Measurements from ENCODE around the gene IGDCC3. TPM values are rescaled to one million over a fixed set of nuclear protein-coding genes. Genes with fewer than 3 reads are reported as not detected.

Gene IGDCC3
- total RNA-seq, 4 donors from 2014 or later, result 0.82 to 5.5 TPM; not detected in 2

DNA sequence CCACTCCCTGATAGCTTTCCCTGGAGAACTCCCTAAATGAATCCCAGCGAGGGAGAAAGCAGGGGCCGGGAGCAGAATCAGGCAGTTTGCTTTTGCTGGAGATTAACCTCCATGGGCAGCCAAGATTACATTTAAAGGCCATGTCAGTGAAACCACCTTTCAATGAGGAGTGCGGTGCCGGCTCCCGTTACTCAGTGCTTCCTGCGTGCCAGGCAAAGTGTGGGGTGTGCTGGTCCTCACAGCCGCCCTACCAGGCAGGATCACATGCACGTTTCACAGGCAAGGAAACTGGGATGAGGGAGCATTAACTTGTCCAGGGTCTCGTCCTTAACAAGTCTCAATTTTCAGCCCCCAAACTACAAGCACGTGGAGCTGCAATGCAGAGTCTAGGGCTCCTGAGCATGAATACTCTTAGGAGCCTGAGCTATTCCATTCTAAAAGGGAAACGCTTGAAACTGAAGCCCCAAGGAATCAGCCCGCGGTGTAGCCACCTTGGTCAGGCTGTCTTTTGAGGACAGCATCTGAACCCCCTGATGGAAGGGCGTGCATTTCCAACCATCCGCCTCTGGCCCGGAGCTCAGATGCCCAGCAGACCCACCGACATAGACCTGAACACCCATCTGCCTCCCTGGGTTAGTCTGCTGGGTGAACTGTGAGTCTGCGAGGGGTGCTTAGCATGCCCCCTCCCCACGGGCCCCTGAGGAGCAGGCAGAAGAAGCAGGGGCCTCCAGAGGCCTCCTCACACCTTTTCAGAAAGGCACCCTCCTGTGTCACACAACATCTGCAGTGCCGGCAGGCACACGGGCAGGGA lies 5.6 kb downstream of the IGDCC3 start:
- intact Hi-C loops (cut with DNase I; ENCODE audit: low total_unique reads), result no loop called here
- DNase-seq, result no peak
- no peak for TF ChIP-seq POLR2A (IDR thresholded peaks at IDR 0.05)

DNA sequence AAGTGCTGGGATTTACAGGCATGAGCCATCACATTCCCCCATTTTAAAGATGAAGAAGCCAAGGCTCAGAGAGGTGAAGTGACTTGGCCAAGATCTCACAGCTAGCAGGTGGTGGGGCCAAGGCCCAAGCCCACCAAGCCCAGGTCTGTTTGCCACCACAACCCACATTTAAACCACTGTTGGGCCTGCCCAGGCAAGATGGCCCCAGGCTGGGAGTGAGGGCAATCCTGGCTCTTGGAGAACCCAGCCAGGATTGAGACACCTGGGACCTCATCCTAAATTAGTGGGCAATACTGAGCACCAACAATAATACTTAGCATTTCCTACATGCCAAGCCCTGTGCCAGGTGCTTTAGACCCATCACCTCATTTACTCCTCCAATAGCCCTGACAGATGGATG lies 6.9 kb downstream of the IGDCC3 start:
- H3K4me1 ChIP-seq, result no peaks in the 10 kb centered on the region
- no peaks in the 10 kb centered on the region for H3K9me3 ChIP-seq
- DNase-seq, result no peak
- no peaks in the 10 kb centered on the region for H3K27me3 ChIP-seq
- no peaks in the 10 kb centered on the region for H3K36me3 ChIP-seq
- TF ChIP-seq, protein P1, sequence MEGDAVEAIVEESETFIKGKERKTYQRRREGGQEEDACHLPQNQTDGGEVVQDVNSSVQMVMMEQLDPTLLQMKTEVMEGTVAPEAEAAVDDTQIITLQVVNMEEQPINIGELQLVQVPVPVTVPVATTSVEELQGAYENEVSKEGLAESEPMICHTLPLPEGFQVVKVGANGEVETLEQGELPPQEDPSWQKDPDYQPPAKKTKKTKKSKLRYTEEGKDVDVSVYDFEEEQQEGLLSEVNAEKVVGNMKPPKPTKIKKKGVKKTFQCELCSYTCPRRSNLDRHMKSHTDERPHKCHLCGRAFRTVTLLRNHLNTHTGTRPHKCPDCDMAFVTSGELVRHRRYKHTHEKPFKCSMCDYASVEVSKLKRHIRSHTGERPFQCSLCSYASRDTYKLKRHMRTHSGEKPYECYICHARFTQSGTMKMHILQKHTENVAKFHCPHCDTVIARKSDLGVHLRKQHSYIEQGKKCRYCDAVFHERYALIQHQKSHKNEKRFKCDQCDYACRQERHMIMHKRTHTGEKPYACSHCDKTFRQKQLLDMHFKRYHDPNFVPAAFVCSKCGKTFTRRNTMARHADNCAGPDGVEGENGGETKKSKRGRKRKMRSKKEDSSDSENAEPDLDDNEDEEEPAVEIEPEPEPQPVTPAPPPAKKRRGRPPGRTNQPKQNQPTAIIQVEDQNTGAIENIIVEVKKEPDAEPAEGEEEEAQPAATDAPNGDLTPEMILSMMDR (IDR thresholded peaks at IDR 0.05), result no peak
- TF ChIP-seq POLR2A (IDR thresholded peaks at IDR 0.05), result no peak
- H3K27ac ChIP-seq, result no peak overlapping the region
- intact Hi-C loops (cut with DNase I; ENCODE audit: low total_unique reads), result no loop called here
- H3K4me3 ChIP-seq, result no peak overlapping the region

More for the DNA sequence above, 5.6 kb downstream of the IGDCC3 start:
- H3K27me3 ChIP-seq, result no peaks in the 10 kb centered on the region
- H3K4me3 ChIP-seq, result no peak overlapping the region
- no peak overlapping the region for H3K27ac ChIP-seq
- no peaks in the 10 kb centered on the region for H3K4me1 ChIP-seq
- no peaks in the 10 kb centered on the region for H3K9me3 ChIP-seq
- H3K36me3 ChIP-seq, result no peaks in the 10 kb centered on the region

DNA sequence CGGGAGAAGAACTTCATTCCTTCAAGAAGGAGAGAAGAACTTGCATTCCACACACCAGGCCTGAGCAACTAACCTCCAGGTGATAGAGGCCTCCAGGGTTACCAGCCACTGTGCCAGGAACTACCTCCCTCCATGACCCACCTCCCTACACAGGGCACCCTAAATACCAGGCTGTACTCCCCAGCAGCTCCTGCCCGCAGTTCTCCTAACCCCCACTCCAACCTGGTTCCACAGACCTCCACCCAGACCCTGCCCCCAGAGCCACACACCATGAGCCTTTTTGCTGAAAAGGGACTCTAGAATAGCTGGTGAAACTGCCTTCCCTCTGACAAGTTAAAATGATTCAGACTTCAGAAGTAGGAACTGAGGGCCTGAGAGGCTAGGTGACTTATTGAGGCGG lies 8.2 kb downstream of the IGDCC3 start:
- H3K27me3 ChIP-seq, result no peaks in the 10 kb centered on the region
- H3K36me3 ChIP-seq, result no peaks in the 10 kb centered on the region
- H3K4me1 ChIP-seq, result no peaks in the 10 kb centered on the region
- TF ChIP-seq, protein P1 (IDR thresholded peaks at IDR 0.05), result no peak
- TF ChIP-seq POLR2A (IDR thresholded peaks at IDR 0.05), result no peak
- no peak overlapping the region for H3K27ac ChIP-seq
- H3K9me3 ChIP-seq, result no peaks in the 10 kb centered on the region
- H3K4me3 ChIP-seq, result no peak overlapping the region
- intact Hi-C loops (cut with DNase I; ENCODE audit: low total_unique reads), result no loop called here
- no peak for DNase-seq

DNA sequence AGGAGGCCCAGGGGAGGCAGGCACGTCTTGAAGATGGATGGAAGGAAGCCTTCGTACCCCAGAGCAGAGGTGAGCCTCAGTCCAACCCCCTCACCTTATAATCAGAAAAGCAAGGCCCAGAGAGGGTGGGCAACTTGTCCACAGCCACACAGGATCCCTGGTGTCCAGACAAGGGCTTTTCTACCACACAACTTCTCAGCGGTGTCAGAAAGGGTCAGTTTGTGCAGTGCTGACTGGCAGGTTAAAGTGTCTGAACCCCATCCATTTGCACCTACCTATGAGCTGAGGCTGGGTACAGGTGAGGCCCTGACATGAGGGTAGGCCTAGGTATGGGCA lies 8.6 kb downstream of the IGDCC3 start:
- Histone ChIP-seq H3K4me1 (no peaks in the 10 kb centered on the region), H3K27ac (no peak overlapping the region), H3K4me3 (no peak overlapping the region), H3K9me3 (no peaks in the 10 kb centered on the region), H3K27me3 (no peaks in the 10 kb centered on the region), H3K36me3 (no peaks in the 10 kb centered on the region)
- no peak for DNase-seq
- intact Hi-C loops (cut with DNase I; ENCODE audit: low total_unique reads), result no loop called here
- TF ChIP-seq, protein P1 (IDR thresholded peaks at IDR 0.05), result no peak

DNA sequence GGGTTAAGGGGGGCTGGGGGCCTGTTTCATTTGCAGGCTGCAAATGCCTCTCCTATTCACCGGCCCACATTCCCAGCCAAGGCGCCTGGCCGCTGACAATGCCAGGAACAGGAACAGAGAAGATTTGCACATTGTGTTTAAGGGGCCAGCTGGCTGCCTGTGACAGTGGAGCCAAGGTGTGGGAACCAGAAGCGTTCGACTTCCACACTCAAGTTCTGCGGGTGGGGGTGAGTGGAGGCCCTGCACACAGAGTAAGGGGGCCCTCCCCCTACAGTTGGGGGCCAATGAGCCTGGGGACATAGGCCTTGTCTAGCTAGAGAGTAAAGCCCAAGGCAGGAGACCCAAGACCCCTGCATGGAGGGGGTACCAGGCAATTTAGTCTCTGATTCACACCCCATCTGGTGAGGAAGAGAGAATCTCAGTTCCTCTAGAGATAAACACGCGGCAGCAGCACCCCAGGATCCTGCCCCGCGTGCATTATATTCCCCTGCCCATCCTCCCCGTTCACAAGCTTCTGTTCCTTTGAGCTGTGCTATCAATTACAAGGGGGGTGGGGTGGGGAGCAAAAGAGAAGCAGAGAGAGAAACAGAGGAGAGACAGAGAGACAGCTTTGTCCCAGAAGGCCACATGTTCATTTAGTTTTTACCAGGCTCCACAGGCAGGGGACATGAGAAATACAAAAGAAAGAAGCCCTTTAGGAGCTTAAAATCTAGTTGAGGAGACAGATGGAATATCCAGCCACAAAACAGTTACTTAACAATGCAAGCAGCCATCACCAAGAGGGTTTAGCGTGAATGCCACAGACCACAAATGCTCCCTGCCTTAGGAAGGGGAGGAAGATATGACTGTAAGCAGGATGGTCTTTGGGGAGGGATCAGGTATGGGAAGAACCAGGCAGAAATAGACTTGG lies 9.2 kb downstream of the IGDCC3 start:
- Histone ChIP-seq H3K27ac (no peak overlapping the region), H3K9me3 (no peaks in the 10 kb centered on the region), H3K36me3 (no peaks in the 10 kb centered on the region), H3K4me1 (no peaks in the 10 kb centered on the region), H3K27me3 (no peaks in the 10 kb centered on the region), H3K4me3 (no peak overlapping the region)
- intact Hi-C loops (cut with DNase I; ENCODE audit: low total_unique reads), result no loop called here
- DNase-seq, result no peak
- TF ChIP-seq POLR2A (IDR thresholded peaks at IDR 0.05), result no peak

Measured in uterus (tissue), 4 donors.